Stimulated activated CD8-positive, alpha-beta memory T cell treated with anti-CD3 and anti-CD28 coated beads, Interleukin-4, amount 100 ng/mL, for 1 hour (primary cell): ENCODE results near the gene PRKCD.
"Not testable (repeated sequence)": the region's sequence is repeated elsewhere in the genome, so short reads cannot be mapped to it uniquely, and the experiment has no call there.

Source experiments
- DNase-seq, 2 donors: peaks; one replicate each; pipeline ENCODE4 v3.0.0-alpha.2; 2020; ENCODE audit warnings: low read depth in 2 of 2, low spot score in 1 of 2

PRKCD gene

DNA sequence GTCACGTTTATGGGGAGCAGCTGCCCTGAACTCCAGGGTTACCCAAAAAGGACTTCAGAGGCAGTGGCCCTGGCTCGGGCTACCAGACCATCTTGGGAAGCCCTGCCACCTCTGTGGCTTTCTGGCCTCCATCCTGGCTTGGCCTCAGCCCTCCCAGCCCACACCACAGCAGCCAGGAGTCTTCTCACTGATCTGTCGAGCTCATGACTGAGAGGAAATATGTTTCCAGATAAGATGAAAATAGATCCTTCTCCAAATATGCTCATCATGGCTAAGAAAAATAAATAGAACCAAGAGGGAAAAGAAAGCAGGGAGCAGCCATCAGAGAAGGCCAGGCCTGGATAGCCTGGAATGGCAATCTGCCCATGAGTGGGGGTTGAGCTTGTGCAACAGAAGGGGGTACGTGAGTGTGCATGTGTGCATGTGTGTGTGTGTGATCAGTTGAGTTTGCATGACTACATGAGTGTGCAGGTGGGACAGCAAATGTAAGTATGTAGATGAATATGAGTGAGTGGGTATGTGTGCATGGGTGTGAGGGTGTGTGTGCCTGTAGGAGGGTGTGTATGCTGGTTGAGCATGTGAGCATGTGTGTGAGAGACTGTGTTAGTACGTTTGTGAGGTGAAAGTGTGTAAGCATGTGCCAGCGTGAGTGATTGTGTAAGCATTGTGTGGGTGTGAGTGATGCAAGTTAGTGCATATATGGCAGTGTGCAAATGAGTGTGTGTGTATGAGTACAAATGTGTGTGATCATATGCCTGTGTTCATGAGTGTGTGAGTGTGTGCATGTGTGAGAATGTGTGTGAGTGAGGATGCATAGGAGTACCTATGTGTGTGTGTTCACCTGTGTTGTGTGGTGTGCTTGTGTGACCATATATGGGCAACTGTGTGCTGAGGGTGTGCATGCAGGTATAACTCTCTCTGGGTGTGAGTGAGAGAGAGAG, 20.8 kb upstream of the PRKCD start:
- no peak for DNase-seq

DNA sequence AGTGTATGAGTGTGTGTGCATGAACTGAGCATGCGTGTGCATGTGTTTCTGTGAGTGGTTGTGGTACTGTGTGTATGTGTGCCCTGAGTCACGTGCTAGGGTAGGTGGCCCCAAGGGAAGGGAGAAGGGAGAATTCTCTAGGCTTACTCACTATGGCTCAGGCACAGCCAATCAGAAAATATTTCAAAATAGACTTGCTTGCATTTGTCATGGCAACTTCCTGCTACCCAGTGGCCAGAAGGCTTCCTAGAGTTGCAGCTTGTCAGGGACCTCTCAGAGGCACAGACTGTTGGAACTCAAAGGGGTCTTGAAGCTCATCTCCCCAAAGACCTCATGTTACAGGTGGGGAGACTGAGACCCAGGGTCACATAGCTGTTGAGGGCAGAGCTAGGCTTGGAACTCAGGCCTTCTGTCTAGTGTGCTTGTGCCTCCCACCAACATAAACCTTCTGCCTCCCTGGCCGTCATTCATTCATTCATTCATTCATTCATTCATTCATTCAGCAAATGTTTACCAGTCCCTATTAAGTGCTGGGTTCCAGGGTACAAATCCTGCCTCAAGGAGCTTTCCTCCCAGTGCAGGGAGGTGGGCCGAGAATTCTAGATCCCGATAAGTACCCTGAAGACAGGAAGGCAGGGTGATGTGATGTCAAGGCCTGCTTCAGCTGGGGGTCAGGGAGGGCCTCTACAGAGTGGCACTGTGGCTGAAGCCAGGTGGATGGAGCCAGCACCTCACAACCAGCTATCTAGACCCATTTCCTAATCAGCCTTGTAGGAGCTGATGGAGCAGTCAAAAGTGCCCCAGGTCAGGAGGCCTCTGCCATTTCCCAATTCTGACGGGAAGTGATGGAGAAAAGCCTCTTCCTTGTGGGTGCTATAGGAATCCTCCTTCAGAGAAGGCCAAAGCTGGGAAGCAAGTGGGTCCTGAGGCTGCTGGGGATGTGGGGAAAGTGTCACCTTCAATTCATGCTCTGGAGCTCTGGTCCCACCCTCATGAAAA, 19.9 kb upstream of the PRKCD start:
- DNase-seq = no peak

DNA sequence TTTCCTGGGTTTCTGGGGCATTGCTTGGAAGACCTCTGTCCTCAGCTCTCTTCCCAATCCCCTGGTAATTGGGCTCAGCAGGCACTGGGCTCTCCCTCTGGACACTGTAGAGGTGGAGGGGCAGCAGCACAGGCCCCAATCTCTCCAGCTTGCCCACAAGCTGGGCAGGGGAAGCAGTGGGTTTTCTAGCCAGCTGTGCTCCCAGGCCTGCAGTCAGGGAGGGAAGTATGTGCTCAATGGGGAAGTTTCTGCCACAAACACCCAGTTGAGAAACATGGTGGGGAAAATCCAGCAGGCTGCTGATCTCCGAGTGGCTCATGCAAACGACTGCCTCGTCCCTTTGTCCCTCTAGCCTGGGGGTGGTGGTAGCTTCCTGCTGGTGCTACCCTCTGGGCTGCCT, 18.0 kb upstream of the PRKCD start:
- DNase-seq = no peak

DNA sequence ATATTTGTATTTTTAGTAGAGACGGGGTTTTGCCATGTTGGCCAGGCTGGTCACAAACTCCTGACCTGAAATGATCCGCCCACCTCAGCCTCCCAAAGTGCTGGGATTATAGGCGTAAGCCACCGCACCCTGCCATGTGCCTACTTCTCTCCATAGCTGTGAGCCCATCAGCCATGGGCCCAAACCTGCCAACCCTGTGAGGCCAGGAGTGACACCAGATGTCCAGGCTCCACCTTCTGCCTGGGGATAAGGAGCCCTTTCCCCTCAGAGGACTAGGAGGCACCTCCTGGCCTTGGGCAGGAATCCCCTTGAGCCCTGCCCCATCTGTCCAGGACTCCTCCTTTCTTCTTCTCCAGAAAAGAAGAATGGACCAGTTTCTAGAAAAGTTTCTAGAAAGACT, 16.6 kb upstream of the PRKCD start:
- DNase-seq = no peak

DNA sequence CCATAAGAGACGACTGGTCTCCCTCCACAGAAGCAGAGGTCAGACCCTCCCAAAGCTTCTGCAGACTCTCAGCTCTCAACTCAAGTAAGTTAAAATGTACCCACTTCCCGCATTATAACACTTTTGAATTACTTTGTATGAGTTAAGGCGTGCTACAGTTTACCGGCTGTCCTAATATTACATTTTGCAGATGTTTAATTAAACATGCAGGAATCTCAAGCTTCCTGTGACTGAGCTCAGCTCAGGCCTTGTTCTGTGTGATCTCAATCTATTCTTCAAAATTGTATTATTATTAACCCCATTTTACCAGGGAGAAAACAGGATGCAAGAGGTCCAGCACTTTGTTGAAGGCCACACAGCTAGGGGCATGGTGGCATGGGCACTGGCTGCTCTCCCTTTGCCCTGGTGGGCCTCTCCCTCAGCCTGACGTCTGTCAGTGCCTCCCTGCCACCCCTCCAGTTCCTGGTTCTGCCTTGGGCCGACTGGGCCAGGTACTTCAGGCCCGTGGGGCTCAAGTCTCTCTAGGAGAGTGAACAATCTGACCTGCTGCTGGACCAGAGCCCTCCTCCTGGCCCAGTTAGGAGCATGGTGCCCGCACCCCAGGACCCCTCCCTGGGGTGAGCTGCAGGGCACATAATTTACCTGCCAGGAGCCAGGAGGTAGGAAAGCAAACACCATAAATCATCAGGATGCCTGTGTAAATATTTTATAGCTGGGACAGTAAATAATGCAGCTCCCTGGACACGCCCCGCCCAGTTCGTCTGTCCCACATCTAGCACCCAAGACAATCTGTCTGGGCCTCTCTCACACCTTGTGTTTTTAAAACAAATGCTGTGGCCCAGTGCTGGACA, 15.9 kb upstream of the PRKCD start:
- no peak for DNase-seq

DNA sequence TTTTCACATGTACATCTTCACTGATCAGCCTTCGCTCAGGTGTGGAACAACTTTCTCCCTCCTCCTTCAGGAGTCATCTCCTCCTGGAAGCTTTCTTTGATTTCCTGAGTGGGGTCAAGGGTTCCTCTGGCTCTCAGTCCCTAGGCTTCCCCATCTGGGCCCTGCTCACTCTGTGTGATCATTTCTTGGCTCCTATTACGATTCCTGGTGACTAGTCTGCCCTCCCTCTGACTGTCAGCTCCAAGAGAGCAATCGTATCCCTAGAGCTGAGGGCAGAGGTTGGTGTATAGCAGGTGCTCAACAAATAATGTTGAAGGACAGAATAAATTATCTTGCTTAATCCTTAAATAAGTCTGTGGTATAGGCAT, 15.3 kb upstream of the PRKCD start:
- DNase-seq = no peak

DNA sequence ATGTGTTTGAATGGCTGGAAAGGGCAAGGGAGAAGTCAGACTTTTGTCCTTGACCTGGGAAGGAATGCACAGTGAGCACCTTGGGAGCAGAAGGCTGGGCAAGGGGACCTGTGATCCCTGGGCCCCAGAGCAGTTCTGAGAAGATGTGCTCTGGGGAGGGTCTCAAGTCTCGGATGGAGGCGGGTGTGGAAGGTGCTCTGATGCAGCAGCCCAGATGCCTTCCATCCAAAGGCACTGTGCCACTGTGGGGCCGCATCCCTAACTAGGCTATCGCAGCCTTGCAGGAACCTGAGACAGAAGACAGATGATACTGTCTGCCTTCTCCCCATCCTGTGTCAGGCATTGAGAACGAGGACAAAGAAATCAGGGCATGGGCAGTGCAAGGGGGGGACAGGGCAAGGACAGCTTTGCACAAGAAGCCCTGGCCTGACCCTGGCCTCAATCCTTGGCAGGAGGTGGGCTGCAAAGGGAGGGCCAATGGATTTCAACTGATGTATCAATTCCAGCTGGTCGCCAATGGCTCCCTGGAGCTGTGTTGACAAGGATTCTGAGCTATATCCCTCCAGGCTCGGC, 14.6 kb upstream of the PRKCD start:
- no peak for DNase-seq

DNA sequence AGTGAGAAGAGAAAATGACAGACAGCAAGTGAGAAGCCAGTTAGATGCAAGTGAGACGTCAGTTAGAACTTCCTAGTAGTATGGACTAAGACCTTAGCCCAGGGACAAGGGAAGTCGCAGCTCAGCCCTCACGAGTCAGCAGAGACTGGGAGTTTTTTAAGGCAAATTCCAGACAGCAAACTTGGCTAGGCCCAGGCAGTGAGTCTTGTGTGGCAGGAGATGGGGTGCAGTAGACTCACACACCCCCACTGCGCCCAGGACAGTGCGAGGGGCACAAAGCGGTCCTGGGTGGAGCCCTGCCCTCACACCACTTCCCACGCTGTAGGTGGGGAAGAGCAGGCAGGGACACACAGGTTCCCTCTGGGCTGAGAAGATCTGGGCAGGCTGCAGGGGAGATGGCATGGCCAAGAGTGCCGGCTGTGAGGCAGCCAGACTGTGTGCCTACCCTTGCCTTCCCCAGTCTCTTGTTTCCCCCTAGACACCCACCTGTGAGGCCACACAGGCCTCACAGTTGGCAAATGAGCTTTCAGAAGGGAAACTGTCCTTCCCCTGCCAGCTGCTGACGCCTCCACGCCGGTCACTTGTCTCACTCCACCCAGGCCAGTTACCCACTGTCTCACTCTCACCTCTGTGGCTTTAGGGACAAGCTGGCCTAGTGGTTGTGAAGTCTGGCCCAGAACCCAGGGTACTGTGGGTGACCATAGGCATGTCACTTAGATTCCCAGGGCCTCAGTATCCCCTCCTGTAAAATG, 13.7 kb upstream of the PRKCD start:
- no peak for DNase-seq

DNA sequence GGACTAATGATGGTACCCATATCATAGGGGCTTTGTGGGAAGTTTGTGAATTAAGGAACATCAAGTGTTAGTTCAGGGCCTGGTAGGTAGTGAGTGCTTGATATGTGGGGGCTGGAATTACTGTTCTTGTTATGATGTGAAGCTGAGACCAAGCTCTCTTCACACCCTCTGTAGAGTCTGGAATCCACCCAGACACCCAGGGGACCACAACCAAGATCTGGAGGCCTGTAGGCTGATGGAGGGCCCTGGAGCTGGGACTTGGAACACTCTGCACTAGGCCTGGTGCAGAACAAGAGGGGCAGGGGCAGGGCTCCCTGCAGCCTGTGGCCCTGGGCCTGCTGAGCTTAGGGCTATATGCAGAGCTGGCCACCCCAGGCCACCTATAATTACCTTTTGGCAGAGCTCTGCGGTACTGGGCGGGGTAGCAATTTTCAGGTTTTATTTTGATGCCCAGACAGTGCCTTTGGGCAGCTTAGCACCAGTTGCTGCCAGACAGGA, 13.1 kb upstream of the PRKCD start:
- DNase-seq = no peak

DNA sequence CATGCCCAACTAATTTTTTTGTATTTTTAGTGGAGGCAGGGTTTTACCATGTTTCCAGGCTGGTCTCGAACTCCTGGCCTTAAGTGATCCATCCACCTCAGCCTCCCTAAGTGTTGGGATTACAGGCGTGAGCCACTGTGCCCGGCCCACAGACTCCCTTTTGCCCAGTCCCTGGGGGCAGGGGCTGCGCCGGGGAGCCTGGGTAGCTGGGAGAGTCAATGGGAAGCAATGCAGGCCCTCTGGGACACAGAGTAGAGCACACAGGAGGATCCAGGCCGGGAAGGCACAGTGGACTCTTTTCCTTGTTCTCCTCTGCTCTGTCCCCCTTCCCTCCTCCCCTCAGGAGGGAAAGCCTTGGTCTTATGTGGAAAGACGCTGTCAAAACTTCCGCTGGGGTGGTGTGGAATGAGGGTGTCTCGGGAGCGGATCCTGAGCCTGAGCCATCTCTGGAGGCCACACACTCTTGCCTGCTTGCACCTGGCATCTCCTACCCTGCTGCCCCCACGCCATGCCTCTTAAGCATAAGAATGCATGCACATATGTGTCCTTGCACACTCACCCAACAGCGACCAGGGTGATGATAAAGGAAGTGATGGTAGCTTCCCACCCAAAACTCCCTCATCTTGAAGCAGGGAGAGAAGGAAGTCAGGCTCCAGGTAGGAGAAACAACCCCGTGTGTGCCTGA, 11.9 kb upstream of the PRKCD start:
- no peak for DNase-seq

DNA sequence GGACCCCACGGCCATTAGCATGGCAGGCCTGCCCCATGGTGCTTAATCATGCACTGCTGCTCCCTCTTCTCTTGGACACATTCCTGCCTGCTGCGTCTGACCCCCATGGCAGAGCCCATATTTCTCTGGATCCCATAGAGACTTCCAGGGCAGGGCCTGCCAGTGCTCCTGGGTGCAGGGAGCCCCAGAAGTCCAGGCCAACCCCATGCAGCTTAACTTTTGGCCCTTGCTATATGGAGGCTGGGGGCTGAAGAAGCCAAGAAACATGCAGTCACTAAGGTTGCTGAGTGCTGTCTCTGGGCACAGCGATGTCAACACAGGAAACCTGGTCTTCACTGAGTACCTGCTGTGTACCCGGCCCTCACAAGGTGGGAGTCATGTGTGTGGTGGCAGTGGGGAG, 11.3 kb upstream of the PRKCD start:
- no peak for DNase-seq

DNA sequence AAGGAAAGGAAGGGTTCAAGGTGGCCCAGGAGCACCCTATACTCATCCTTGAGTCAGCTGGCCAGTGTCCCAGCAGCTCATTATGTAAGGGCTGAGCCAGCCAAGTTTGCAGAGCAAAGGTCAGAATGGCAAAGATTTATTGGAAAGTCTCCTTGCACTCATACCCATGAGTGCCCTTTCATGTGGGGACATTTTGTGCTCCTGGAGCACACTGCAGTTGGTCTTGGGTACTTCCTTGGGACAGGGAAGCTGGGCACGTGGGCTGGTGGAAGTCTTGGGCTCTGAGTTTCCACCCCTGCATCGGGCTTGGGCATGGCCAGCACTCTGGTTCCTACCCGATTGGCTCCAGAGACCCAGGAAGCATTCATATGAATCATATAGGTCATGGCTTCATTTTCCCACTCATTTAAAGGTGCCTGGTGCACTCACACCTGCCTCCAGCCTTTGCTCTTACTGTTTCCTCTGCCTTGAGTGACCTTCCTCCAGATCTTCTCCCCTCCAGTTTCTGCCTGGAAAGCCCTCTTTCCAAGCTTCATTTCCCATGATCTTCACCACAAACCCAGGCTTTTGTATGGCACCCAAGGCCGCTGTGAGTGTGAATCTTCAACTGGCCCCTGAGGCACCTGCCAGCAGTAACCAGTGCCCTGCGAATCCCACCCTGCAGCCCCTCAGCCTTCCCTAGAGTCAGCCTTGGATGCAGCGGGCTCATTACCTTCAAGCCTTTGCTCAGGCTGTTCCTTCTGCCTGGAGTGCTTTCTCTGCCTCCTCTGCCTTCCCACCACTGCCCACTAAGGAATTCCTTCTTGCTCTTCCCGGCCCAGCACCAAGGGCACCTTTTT, 10.5 kb upstream of the PRKCD start:
- no peak for DNase-seq

DNA sequence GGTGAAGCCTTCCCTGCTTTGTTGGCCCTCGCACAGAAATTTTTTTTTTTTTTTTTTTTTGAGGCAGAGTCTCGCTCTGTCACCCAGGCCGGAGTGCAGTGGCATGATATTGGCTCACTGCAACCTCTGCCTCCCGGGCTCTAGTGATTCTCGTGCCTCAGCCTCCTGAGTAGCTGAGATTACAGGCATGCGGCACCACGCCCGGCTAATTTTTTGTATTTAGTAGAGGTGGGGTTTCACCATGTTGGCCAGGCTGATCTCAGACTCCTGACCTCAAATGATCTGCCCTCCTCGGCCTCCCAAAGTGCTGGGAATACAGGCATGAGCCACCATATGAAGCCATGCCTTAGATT, 9.9 kb upstream of the PRKCD start:
- DNase-seq = not testable (repeated sequence)

DNA sequence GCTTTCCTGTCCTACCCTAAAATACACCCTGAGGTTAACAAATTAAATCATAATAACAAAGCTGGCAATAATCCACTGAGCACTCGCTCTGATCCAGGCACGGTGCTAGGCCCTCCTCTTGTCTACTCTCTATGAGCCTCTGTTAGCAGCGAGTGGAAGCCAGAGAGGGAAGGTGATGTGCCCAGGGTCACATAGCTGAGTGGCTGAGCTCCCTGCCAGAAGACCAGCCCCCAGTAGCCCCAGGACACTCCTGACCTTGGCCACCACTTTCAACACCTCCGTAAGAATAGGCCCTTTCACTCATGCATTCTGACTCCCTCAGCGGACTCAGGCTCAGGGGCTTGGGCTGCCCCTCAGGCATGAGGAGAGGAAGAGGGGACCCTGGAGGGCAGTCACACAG, 9.5 kb upstream of the PRKCD start:
- DNase-seq = no peak

DNA sequence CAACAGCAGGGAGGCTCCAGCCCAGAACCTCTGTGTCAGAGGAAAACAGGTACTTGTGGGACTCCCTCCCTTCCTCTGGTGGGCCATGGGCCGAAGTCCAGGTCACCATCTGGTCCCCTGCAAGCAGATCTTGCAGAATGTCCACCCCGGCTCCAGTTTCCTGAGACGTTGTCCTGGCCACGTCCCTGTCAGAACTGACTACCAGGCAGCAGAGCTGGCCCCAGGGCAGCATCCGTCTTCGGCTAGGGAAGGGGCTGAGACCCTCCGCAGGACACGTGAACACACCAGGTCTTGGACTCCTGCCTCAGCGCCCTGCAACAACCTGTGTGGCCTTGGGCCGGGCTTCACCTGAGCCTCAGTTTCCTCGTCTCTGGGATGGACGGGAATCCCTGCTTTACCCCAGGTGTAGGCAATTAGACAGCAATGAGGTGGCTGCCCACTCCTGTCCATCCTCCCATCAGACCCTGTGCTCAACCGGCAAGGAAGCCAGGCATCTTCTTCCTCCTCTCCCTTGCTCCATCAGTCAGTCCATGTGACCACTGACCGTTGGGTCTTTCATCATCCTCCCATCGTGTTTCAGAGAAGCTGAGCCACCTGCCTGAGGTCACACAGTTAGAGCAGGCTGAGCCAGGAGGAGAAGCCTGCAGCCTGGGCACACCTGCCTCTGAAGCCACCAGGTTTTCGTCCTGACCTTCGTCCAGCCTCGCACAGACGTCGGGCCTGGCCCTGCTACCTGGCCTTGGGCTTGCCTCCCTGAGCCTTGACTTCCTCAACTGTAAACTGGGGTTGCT, 8.9 kb upstream of the PRKCD start:
- no peak for DNase-seq

DNA sequence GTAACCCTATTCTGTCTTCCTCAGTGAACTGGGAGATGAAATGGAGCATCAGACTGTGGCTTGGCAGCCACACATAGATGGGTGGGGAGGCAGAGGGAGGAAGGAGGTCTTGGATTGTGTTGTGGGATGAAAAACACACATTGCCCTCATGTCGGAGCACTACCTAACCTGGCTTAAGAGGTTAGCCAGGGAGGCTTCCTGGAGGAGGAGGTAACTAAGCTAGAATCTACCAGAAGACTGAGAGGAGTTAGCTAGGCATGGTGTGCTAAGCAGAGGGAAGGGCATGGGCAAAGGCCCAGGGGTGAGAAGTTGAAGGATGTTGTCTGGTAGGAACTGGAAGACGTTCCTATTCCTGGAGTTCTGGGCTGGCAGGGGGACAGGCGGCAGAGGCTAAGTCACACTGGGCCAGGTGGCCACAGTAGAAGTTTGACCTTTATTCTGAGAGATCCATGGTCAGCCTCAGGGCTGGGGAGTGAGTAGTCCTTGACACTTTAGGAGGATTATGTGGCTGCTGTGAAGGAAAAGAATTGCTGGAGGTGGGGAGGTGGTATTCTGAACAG, 7.7 kb upstream of the PRKCD start:
- DNase-seq = no peak

DNA sequence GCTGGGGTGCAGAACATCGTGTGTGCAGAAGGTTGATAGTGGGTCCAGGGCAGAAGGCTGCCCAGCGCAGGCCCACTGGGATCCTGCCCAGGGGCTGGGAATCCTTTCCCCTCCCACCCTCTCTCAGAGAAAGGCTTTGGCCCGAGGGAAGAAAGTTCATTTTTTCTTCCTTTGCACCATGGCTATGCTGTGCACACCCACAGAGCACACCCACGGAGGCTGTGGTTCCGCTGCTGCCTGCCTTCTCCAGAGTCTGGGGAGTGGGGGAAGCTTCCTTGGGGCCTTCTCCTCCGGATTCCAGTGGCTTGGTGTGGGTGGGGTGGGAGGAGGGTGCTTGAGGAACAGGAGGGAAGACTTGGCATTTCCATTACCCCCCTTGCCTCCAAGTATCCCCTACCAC, 7.0 kb upstream of the PRKCD start:
- DNase-seq = no peak
